Upper lobe of right lung (tissue), 1 donor: ENCODE results near the gene TFAP2B. TPM values are rescaled to one million over a fixed set of nuclear protein-coding genes. Genes with fewer than 3 reads are reported as not detected.

Experiments used
- ATAC-seq: fragments of 200-7000 bp; cut with Tn5 transposase; one replicate; pipeline ENCODE4 v1.9.1; 2020; ENCODE audit warnings: mild to moderate bottlenecking, moderate library complexity
- DNase-seq: peaks from one replicate; pipeline ENCODE4 v3.0.0-alpha.2; 2020
- H3K27ac ChIP-seq: fragments of 200-600 bp; one replicate; pipeline ENCODE4 v1.8.0; 2022
- H3K27me3 ChIP-seq: fragments of 200-600 bp; one replicate; pipeline ENCODE4 v1.8.0; 2022; ENCODE audit warnings: mild to moderate bottlenecking
- H3K36me3 ChIP-seq: fragments of 200-600 bp; one replicate; pipeline ENCODE4 v1.8.0; 2022
- H3K4me1 ChIP-seq: fragments of 200-600 bp; one replicate; pipeline ENCODE4 v1.8.0; 2022
- H3K4me3 ChIP-seq: fragments of 200-600 bp; one replicate; pipeline ENCODE4 v1.8.0; 2022; ENCODE audit warnings: mild to moderate bottlenecking
- H3K9me3 ChIP-seq: fragments of 200-600 bp; one replicate; pipeline ENCODE4 v1.8.0; 2022
- CTCF ChIP-seq: fragments of 200-600 bp; IDR thresholded peaks from one replicate; pipeline ENCODE4 v1.8.0; 2022; ENCODE audit warnings: antibody characterized with exemption
- intact Hi-C: fragments of 100-400 bp; cut with DNase I; formaldehyde crosslinking; loops from one replicate; pipeline ENCODE4 v1.11.0; 2022
- total RNA-seq: library from RNA; stranded (reverse); fragmentation: NEBNext Ultra II Directional; extraction: Animal tissue kit (Norgen Biotek cat#: 25700); gene quantifications from one replicate; pipeline ENCODE4 v1.2.1, GENCODE V29; 2021
- donor health status: DM: no; HTN: yes; CAD: no; lungs with severe emphysema.

The TFAP2B gene
- total RNA-seq, 1 donor from 2014 or later = not detected

- TF ChIP-seq CTCF = no peak
- no peaks in the 10 kb centered on the region for H3K9me3 ChIP-seq
- no peaks in the 10 kb centered on the region for H3K27me3 ChIP-seq
- H3K36me3 ChIP-seq = no peaks in the 10 kb centered on the region
- no peak overlapping the region for H3K27ac ChIP-seq
- no peak overlapping the region for H3K4me3 ChIP-seq
- intact Hi-C loops = no loop called here
- no peaks in the 10 kb centered on the region for H3K4me1 ChIP-seq
- DNase-seq (no peak), ATAC-seq (no peak)
These were observed 23.1 kb upstream of the TFAP2B start for GRCh38 chr6:50795574-50795973.

- ATAC-seq = no peak
- H3K27ac ChIP-seq = no peak overlapping the region
- intact Hi-C loops = no loop called here
These were observed 14.4 kb upstream of the TFAP2B start for GRCh38 chr6:50804283-50804682.

GRCh38 chr6:50807035-50807434 is 11.6 kb upstream of the TFAP2B start:
- H3K4me1 ChIP-seq = no peaks in the 10 kb centered on the region
- H3K27ac ChIP-seq = peak overlapping the region; percentile 24
- no peaks in the 10 kb centered on the region for H3K9me3 ChIP-seq
- ATAC-seq (peak; percentile 54), DNase-seq (no peak)
- no peak for TF ChIP-seq CTCF
- intact Hi-C loops = no loop called here
- no peaks in the 10 kb centered on the region for H3K27me3 ChIP-seq
- H3K4me3 ChIP-seq = no peak overlapping the region
- no peaks in the 10 kb centered on the region for H3K36me3 ChIP-seq

More at GRCh38 chr6:50804283-50804682, 14.4 kb upstream of the TFAP2B start:
- TF ChIP-seq CTCF = no peak
- no peaks in the 10 kb centered on the region for H3K36me3 ChIP-seq
- no peaks in the 10 kb centered on the region for H3K4me1 ChIP-seq
- no peak for DNase-seq
- H3K9me3 ChIP-seq = no peaks in the 10 kb centered on the region
- no peaks in the 10 kb centered on the region for H3K27me3 ChIP-seq
- H3K4me3 ChIP-seq = no peak overlapping the region

- peak overlapping the region; percentile 49 for H3K4me3 ChIP-seq
- H3K27me3 ChIP-seq = peaks cover 63% of the 10 kb centered on the region
- no peak for ATAC-seq
- intact Hi-C loops = no loop called here
- H3K9me3 ChIP-seq = no peaks in the 10 kb centered on the region
- DNase-seq = no peak
- H3K27ac ChIP-seq = no peak overlapping the region
- H3K36me3 ChIP-seq = no peaks in the 10 kb centered on the region
- H3K4me1 ChIP-seq = peaks cover 8% of the 10 kb centered on the region
- TF ChIP-seq CTCF = peak; percentile 14
These were observed 3.1 kb upstream of the TFAP2B start for GRCh38 chr6:50815436-50816114.

- Histone ChIP-seq H3K4me3 (peak overlapping the region; percentile 49), H3K9me3 (no peaks in the 10 kb centered on the region), H3K27me3 (peaks cover 69% of the 10 kb centered on the region), H3K4me1 (peaks cover 8% of the 10 kb centered on the region), H3K27ac (no peak overlapping the region), H3K36me3 (no peaks in the 10 kb centered on the region)
- intact Hi-C loops = no loop called here
- TF ChIP-seq CTCF = peak; percentile 79
- DNase-seq (peak; percentile 72), ATAC-seq (peak; percentile 91)
These were observed 2.5 kb upstream of the TFAP2B start for GRCh38 chr6:50816115-50816675.
